AG08395 (cell line): ENCODE measurements around the gene RPS6KA2.
"Not testable (repeated sequence)": the region's sequence is repeated elsewhere in the genome, so short reads cannot be mapped to it uniquely, and the experiment has no call there.

ENCODE experiments used
- DNase-seq: peaks from one replicate; pipeline ENCODE4 v3.0.0; 2012; ENCODE audit warnings: mixed read lengths, low spot score

RPS6KA2 gene

DNA sequence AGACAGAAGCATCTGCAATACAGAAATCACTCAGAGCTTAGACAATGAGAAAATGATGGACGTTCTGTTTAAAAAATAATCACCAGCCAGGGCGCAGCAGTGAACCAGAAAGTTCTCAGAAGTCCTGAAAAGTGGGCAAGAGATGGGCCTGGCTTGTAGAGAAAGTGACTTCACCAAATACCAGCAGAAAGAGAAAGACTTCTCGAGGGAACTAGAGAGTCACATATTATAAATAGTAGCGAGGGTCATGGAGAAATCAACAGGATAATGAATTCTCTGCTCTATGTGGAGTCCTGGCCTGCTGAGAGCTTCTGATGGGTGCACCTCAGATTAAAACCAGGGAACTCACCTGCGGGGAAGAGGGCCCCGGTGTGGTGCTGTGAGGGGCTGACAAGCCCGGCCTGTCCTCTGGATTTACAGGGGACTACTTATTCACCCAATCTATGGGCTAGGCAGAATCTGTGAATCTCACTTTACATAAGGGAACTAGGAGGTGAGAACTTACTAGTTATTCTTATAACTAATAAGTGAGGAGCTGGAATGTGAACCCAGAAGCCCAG lies 35.0 kb downstream of the RPS6KA2 start:
- DNase-seq: no peak

DNA sequence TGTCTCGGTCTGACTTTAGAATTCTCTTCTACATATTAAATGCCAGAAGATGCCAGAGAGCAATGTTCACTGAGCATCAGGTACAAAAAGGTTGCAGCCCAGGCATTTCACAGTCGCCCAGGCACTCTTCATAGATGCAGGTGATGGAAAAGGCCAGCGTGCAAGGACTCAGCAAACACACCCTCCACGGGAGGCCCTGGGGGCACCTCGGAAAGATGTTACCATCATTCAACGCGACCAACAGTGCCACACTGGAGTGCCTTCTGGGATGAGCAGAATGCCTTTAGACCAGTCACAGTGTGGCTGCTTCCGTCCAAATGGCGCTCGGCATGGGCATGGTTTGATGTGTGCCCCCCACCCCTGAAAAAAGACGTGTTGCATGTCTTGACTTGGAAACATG lies 36.0 kb downstream of the RPS6KA2 start:
- DNase-seq: no peak

DNA sequence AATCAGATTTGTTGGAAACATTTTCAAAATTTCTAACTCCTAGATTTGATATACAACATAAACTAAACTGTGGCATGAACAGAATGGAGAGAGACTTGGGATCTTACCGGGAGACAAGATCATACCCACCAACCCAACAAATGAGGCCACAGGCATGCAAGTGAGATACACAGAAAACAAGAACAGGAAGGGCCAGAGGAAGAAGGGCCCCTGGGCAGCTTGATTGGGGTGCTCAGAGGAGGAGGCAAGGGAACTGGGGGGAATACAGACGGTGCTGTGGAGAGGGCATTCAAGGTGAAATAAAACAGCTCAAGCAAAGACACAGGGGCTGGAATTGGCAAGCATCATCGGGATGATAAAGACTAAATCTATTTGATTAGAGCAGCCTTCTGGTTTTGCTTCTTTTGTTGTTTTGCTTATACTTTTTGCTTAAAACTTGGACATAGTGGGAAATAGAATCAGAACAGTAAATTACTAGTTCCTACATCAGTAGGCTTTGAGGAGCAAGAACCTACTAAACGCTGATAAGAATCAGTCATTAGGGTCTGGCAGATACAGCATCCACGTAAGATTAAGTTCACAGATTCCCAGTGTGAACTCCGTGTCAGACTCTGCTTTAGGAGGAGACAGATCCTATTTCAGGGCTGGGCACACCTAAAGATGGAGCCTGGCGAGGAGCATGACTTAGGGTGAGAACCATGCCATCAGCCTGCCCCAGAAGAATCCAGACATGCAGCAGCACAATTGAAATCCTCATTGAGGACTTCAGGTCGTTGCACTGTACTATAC lies 37.1 kb downstream of the RPS6KA2 start:
- DNase-seq: no peak

DNA sequence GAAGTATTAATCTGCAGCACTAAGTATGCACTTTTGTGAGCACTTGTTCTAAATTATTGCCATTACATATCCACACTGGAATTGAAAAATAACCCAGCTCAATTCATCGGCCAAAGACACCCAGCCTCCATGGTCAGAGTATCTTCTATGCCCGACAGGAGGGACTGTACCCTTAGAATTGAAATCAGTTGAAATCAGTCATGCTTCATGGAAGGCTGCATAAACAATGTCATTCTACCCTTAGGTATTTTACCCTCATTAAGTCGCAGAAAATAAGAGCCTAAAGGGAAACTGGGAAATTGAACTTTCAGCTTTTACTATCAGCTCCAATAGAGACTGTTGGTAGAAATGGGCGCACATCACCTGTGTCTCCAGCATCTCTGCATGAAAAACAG lies 37.7 kb downstream of the RPS6KA2 start:
- DNase-seq: no peak

DNA sequence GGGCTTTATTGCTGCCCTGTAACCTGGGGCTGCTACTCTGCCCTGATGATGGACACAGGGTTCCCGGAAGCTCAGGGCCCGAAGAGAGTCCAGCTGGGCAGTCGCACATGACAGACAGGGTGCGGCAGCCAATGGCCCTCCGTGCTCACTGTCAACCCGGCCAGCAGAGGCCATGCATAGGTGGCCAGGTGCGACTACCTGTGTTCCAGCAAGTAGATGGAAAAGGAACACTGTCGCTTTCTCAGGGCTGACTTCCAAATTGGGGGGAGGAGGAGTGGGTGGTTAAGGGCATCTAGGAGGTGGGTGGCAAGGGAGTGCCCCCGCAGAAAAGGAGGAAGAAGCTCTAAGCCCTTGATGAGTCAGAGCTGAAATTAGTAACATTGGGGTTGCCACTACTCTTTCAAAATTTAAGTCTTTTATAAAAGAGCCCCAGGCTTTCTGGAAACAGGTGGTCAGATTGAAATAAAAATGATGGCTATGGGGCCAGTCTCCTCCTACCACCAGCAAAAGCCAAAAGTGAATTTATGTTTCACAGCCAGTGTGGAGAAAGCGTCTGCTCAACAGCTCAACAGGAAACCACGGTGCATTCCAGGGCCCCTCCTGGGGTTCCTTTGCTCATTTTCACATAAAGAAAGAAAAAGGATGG lies 38.2 kb downstream of the RPS6KA2 start:
- peak; percentile 66 for DNase-seq

DNA sequence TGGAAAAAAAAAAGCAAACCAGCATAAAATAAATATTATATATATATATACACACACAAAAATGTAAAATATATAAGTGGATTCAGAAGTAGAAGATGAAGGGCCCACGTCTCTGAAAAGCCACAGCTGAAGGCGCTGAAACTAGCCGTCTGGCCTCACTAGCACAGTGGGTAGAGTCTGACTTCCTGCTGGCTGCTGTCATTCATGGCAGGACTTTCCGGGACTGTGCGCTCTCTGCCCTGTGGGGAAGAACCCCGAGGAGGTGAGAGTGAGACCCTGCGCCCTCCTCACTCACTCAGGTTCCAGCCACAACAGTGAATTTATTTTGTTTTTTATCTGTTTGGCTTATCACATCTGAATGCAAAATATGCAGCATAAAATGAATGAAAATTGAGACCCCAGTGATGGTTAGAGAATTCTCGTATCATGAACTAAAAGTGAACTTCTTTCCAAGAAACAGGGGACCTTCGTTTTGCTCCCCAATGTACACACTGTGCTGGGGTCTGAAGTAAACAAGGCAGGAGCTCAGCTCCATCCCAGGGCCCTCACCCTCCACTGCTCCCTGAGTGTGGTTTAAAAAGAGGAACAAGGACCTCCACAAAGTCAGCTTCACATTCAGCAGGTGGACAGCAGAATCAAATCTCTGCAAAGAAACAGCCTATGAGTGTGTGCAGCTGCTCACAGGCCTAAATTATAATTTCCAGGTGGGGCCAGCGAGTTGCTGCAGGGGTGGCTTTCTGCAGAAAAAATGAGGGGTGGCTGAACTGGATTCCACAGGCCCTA lies 39.2 kb downstream of the RPS6KA2 start:
- no peak for DNase-seq

DNA sequence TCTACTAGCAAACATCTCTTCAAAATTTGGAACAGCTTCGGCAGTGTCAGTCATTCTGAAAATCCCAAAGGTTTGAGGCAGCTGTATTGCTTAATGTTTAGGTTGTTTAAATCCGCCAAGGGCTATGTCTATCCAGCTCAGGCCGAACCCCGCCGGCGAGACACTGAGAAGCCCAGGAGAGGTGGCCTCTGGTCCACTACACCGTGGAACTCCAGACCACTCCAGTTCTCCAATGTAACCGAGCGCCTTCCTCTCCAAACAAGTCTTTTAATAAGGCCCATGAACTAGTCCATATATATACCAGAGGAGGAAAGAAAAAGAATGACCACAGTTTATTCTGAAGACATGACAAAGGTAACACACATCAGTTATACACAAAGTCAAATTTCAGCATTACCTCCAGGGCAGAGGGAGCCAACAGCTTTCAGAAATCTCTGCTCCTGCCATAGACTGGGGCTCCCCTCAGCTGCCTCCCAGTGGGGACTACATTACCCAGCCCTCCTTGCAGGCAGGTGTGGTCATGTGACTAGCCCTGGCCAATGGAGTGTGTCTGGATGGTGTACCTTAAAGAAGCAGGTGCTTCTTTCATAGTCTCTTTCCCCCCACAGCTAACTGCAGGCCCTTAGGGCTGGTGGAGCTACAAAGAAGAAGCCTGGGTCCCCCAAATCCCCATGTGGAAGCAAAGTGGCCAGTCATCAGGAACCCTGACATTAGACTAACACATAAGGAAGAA lies 40.5 kb downstream of the RPS6KA2 start, which contains the start of gene RAMACL:
Gene RAMACL (minus strand): TSS at position 255 of the 733 bp plus-strand sequence. CDS start 201 bp downstream, at position 54.
- DNase-seq: no peak

DNA sequence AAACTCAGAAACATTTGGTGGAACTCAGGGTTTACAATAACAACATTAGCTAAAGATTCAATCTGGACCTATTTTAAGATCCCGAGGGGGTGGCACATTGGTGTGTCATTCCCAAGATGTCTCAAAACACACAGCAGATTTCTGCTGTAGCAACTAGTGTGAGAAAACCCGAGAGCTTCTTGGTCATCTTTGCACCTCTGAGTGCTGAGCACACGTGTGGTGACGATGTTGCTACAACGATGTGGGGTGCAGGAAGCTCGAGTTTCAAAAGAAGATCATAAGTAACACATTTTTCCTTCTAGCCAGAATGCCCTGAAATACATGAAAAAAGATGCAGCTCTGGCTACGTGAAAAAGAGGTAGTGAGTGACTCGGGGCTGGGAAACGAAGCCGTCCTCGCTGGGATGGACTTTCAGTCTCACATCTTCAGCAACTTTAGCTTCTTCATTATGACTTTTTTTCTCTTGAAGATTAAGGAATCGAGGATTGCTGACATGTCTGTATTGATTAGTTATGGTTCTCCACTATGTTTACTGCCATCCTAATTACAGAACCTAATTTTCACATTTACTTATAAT lies 42.1 kb downstream of the RPS6KA2 start:
- peak; percentile 36 for DNase-seq

DNA sequence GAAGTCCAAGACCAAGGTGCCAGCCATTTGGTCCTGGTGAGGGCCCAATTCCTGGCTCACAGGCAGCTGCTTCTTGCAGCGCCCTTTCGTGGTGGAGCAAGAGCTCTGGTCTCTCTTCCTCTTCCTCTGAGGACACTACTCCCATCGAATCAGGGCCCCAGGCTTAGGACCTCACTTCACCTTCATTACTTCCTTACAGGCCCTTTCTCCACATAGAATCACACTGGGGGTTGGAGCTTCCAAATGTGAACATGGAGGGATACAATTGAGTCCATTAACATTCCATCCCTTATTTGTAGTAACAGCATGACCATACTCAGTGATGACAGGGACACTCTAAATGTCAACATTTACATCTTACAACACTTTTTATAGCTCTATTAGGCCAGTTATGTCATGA lies 42.9 kb downstream of the RPS6KA2 start:
- no peak for DNase-seq

DNA sequence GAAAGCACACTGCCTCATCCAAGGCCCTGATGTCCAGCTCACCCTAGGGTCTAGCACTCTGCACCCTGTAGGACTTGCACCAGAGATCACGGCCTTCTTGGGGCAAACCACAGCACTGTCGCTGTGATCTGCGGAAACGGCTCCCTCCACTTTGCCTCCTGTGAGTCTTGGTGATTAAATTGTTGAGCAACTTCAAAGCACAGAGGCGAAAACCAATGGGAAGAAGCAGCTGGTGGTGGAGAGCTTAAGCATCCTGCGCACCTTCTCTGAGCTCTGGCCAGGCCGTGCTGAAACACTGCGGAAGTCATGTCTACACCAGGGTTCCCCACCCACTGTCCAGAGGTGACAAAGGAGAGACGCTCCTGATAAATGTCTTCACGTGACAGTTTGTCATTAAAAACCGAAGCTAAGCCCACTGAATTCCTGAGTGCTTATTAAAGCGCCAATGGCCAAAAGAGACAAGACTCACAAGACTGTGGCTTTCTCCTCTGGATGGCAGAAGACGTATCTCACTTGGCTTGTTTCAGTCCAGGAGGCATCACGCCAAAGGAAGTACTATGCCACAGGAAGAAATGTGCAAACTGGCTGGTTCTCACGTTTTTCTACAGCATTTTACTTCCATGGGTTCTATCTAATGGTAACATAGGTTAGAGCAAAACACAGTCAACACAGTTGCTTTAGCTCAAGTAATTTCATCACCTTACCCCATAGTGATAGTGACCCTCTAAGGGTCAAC lies 43.7 kb downstream of the RPS6KA2 start:
- no peak for DNase-seq

DNA sequence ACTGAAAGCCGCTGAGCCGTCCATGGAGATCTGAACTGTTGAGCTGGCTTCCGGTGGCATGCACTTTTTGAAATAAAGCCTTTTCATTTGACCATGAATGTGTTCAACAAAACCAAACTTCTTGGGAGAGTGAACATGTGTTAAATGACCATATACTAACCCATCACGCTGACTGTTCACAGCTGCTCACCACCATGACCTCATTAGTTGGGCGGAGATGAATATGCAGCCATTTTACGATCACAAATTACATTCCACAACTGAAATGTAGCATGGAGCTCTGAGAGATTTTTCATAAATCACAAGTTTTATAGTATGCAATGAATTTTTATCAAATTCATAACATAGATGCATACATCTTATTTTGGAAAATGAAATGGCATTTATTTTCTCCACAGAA lies 44.8 kb downstream of the RPS6KA2 start:
- DNase-seq: peak; percentile 44

DNA sequence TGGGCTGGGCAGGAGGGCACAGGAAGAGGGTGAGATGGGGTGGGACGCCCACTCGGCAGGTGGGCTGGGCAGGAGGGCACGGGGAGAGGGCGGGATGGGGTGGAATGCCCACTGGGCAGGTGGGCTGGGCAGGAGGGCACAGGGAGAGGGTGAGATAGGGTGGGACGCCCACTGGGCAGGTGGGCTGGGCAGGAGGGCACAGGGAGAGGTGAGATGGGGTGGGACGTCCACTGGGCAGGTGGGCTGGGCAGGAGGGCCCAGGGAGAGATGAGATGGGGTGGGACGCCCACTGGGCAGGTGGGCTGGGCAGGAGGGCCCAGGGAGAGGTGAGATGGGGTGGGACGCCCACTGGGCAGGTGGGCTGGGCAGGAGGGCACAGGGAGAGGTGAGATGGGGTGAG lies 45.2 kb downstream of the RPS6KA2 start:
- not testable (repeated sequence) for DNase-seq

DNA sequence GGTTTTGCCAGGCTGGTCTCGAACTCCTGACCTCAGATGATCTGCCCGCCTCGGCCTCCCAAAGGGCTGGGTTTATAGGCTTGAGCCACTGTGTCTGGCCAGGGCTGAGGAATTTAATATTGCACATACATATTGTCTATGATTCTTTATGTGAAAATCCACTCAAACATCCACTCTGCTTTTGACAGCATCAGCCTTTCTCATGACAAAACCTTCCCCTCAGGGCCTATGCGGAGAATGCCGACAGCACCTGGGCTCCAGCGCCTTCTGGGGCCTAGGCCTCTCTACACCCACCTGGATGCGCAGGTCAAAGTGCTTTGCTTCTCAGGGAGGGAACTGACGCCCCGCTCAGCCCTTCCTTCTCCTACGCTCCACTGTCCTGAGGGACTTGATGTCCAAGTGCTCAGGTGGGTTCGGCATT lies 46.0 kb downstream of the RPS6KA2 start:
- no peak for DNase-seq

DNA sequence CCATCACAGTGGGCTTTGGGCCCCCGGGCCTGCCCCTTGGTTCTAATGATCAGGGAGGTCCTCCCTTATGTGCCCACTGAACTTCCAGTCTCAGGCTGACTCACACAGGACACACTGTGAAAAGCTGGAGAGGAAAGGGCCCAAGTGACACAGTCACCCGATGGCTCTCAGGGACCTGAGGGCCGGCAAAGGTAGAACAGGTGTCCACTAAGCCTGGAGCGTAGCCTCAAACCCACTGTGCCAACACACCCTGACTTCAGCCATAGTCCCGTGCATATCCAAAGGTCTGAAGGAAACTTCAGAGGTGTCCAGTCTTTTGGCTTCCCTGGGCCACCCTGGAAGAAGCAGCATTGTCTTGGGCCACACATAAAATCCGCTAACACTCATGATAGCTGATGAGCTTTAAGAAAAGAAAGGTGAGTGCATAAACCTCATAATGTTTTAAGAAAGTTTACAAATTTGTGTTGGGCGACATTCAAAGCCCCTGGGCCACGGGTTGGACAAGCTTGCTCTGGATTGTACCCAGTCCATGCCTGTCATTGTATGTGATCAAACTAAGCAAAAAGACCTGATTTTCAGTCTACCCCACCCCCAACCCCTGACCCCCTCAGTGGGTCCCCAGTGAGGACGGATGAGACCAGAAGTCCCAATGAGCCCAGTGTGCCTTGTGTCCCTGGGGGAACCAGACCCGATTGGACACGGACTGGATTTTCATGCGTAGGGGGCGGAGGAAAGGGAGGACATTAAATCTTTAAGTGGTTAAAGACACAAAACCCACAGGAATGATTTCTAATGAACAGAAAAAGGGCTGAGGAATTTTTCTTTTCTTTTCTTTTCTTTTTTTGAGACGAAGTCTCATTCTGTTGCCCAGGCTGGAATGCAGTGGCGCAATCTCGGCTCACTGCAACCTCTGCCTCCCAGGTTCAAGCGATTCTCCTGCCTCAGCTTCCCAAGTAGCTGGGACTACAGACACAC lies 46.7 kb downstream of the RPS6KA2 start:
- DNase-seq: no peak

DNA sequence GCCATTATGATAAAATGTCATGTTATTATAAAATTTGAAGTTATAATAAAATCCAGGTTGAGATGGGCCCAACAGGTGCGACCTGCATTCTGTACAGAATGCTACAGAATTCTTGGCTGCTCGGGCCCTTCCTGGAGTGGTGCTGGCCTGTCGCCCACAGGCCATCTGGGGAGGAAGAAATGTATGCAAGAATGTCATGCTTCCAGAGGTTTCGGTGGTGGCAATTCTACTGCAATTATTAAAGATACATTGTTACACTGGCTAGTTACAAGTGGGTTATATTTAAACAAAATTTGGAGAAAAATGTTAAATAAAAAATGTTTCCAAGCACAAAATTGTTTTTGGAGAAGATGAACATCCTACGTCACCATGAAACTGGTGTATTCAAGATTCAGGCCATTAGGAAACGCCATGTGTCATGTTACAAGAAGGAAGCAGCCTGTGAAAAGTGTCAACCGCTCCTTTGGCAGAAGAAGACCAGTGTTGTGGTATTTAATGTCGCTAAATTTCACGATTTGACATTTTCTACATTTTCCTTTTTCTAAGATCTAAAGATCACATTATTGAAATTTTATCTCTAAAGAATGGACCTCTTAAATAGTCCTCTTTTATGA lies 47.7 kb downstream of the RPS6KA2 start:
- no peak for DNase-seq

DNA sequence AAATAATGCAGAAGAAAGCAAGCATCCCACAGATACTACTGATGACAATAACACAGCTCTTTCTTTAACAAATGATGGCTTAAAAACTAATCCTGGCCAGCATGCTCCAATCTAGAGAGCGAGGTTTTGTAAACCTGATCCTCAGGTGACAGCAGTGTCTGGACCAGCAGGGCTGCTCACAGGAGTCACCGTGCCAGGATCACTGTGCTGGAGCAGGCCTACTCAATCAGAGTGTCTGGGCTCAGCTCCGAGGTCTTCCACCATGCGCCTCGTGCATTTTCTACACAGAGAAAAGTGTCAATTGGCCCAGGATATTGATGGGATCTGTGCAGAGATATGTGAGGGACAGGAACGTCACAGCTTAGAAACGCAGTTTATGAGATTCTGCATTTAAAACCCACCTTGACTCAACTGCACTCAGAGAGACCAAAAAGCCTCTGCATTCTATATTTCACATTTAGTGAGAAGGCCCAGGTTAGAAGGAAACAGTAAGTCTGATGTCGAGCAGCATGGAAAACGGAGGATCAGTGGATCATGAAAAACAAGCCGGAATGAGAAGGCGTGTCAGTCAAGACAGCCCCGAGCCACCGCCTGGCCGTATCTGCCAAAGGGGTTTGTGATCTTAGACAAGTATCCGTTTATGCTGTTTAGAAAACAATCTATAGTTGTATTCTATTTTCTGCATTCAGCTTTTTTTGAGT lies 48.4 kb downstream of the RPS6KA2 start:
- DNase-seq: no peak

DNA sequence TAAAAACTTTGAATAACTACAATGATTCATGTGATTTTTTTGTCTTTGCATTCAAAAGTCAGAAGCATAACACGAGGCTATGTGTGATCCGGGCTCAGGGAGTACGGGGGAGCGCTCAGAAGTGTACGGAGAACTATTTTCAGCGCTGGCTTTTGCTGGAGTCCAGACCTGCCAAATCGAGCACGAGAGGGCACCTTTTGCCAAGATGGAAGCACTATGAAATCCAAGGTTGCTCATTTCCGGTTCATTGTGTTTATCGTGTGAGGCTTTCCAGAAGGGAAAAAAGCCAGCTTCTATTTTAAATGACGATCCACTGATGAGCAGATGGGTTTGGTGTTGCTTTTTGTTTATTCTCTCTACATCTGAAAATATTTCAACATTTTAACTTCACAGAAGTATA lies 51.8 kb downstream of the RPS6KA2 start:
- peak; percentile 46 for DNase-seq

DNA sequence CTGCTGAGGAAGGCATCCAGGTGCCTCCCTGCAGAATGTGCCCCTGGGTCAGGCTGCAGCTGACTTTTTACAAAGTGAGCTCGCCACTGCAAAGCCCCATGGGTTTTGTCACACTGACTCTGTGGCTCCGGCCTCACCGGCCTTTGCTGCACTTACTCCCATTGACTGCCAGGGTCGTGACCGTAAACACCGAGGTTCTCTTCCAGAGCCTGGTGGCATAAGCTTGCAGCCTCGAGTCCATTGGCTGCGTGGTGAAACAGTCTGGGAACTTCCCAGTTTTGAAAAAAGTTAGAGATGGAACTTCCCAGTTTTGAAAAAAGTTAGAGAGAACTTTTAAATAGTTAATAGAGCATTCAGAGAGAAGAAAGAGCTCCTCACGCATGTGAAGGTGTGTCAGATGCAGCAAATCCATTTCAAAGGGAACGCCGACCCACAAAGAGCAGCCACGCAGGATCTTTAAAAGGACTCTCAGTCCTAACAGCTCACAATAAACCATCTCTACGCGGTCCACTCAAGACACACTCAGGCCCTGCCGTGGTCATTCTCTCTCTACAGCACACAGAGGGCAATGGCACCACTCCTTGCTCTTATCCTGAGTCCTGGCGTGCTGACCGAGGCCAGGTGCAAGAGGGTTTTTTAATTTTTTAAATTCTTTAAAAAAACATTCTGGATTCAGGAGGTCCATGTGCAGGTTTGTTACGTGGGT lies 53.4 kb downstream of the RPS6KA2 start:
- DNase-seq: no peak
